GM23248 (cell line): ENCODE measurements around the gene NDUFA3. TPM values are rescaled to one million over a fixed set of nuclear protein-coding genes. Genes with fewer than 3 reads are reported as not detected.

Source experiments
- DNase-seq: peaks from one replicate; pipeline ENCODE4 v3.0.0-alpha.2; 2015
- H2AFZ ChIP-seq: fragments of 200-600 bp; sonication (generic); 2 replicates; pipeline ENCODE4 v1.6.1; 2016; ENCODE audit warnings: antibody characterized with exemption
- H3F3A ChIP-seq: fragments of 200-600 bp; sonication (generic); 2 replicates; pipeline ENCODE4 v1.6.1; 2016; ENCODE audit warnings: mild to moderate bottlenecking, antibody characterized with exemption, mixed run types; ENCODE audit not compliant: insufficient read depth
- H3K27ac ChIP-seq: fragments of 200-600 bp; sonication (generic); 2 replicates; pipeline ENCODE4 v1.5.1; 2016; ENCODE audit warnings: mild to moderate bottlenecking
- H3K27me3 ChIP-seq: fragments of 200-600 bp; sonication (generic); replicated peaks from 2 replicates; pipeline ENCODE4 v1.6.1; 2016; ENCODE audit warnings: mild to moderate bottlenecking; ENCODE audit not compliant: insufficient read depth
- H3K36me3 ChIP-seq: fragments of 200-600 bp; sonication (generic); 2 replicates; pipeline ENCODE4 v1.6.1; 2016; ENCODE audit warnings: low read depth, mild to moderate bottlenecking
- H3K4me1 ChIP-seq: fragments of 200-600 bp; sonication (generic); 2 replicates; pipeline ENCODE4 v1.6.1; 2016; ENCODE audit warnings: mild to moderate bottlenecking; ENCODE audit not compliant: insufficient read depth
- H3K4me2 ChIP-seq: fragments of 200-600 bp; sonication (generic); one replicate; pipeline ENCODE4 v1.6.1; 2016; ENCODE audit warnings: mild to moderate bottlenecking; ENCODE audit not compliant: unreplicated experiment
- H3K4me3 ChIP-seq: fragments of 200-600 bp; sonication (generic); 2 replicates; pipeline ENCODE4 v1.5.1; 2016; ENCODE audit warnings: mild to moderate bottlenecking
- H3K79me2 ChIP-seq: fragments of 200-600 bp; sonication (generic); 2 replicates; pipeline ENCODE4 v1.6.1; 2016; ENCODE audit warnings: mild to moderate bottlenecking; ENCODE audit not compliant: insufficient read depth
- H3K9ac ChIP-seq: fragments of 200-600 bp; sonication (generic); 2 replicates; pipeline ENCODE4 v1.6.1; 2016; ENCODE audit warnings: mild to moderate bottlenecking
- H3K9me2 ChIP-seq: fragments of 200-600 bp; sonication (generic); 2 replicates; pipeline ENCODE4 v1.6.1; 2016; ENCODE audit warnings: mixed run types, mild to moderate bottlenecking, moderate library complexity; ENCODE audit not compliant: insufficient read depth
- H3K9me3 ChIP-seq: fragments of 200-600 bp; sonication (generic); one replicate; pipeline ENCODE4 v1.6.1; 2017; ENCODE audit warnings: low read depth
- H4K20me1 ChIP-seq: fragments of 200-600 bp; sonication (generic); 2 replicates; pipeline ENCODE4 v1.6.0; 2016; ENCODE audit not compliant: insufficient read depth
- EZH2 ChIP-seq: fragments of 200-600 bp; sonication (generic); IDR thresholded peaks from 2 replicates; pipeline ENCODE4 v1.6.1; 2018; ENCODE audit warnings: antibody characterized with exemption, mild to moderate bottlenecking; ENCODE audit not compliant: insufficient read depth, poor library complexity, severe bottlenecking
- EZH2phosphoT487 ChIP-seq: fragments of 200-600 bp; sonication (generic); IDR thresholded peaks from 2 replicates; pipeline ENCODE4 v1.6.1; 2018; ENCODE audit warnings: antibody characterized with exemption, moderate library complexity, mild to moderate bottlenecking, low read depth; ENCODE audit not compliant: insufficient read depth
- WGBS, 2 experiments: methylation state at CpG; one replicate each; pipeline ENCODE4 v1.1.6; 2015 to 2017; ENCODE audit warnings: low lambda C conversion rate in 2 of 2, low coverage in 1 of 2; ENCODE audit errors: missing lambda C conversion rate in 2 of 2; 5-methylcytosine and 5-hydroxymethylcytosine counted together
- in situ Hi-C: fragments of 300-500 bp; cut with MboI; formaldehyde crosslinking; loops from 2 replicates; pipeline ENCODE4 v1.15.0; 2020
- polyA plus RNA-seq: library from polyadenylated mRNA; unstranded; fragments of >200 nt; fragmentation: Nextera tagmentation; extraction: Ambion mirVana; gene quantifications from 2 replicates; pipeline ENCODE4 v1.2.1, GENCODE V29; 2016
- total RNA-seq: library from RNA; depleted of rRNA; stranded (reverse); fragments of >200 nt; shearing (Covaris generic); gene quantifications from 2 replicates; pipeline ENCODE4 v1.2.3, GENCODE V29; 2014; rRNA removed

NDUFA3 gene
- total and polyA plus RNA-seq, 2 experiments from 2014 or later, result 15.1 to 198 TPM

DNA sequence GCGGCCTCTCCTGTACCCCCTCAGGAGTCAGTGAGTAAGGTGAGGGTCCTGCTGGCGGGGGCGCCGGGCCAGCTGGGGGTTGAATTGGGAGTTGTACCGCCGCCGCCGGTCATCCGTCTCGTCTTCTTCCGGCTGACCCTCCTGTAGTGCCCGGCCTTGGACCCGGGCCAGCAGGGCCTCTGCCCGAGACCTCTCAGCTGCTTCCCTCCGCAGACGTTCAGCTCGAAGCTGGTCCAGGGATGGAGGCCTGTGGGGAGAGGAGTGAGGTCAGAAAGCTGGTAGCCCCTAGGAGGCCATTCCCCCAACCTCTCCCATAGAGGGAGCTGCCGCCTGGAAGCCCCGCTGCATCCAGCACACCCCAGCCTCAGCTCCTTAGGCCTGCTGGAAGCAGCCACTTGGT lies 53.0 kb downstream of the NDUFA3 start:
- Histone ChIP-seq H3K4me2 (no peak overlapping the region), H2AFZ (no peak overlapping the region), H3K79me2 (peaks cover 26% of the 10 kb centered on the region; the same call in 1 of the 2 replicates), H3K27me3 (no peaks in the 10 kb centered on the region), H3K9me3 (no peaks in the 10 kb centered on the region), H3K36me3 (peaks cover 26% of the 10 kb centered on the region; the same call in 1 of the 2 replicates), H3F3A (peaks cover 28% of the 10 kb centered on the region), H3K9me2 (no peaks in the 10 kb centered on the region), H4K20me1 (no peaks in the 10 kb centered on the region), H3K27ac (no peak overlapping the region), H3K4me1 (peaks cover 20% of the 10 kb centered on the region), H3K9ac (no peak overlapping the region), H3K4me3 (no peak overlapping the region)
- 78 to 84% methylated on average over 17 to 19 of the region's 19 CpGs for WGBS, 2 experiments
- TF ChIP-seq EZH2 (no peak), EZH2phosphoT487 (no peak)
- in situ Hi-C loops, result no loop called here
- no peak for DNase-seq

DNA sequence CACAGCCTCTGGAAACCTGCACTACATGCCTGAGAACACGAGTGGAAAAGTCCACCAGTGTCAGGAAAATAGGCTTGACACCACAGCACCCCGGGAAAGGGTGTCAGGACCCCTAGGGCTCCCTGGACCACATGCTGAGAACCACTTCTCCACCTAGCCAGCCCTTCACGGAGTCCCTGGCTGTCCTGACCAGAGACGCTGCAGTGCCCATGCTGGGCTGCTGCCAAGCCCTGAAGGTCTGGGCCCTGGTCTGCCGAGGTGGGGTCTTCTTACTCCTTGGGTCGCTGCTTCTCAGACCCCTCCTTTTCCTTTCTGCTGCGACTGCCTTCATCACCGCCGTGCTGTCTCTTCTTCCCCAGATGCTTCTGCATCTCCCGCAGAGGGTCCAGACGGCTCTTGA lies 53.8 kb downstream of the NDUFA3 start:
- no peaks in the 10 kb centered on the region for H3K9me3 ChIP-seq
- no peak overlapping the region for H2AFZ ChIP-seq
- H3K4me1 ChIP-seq, result peaks cover 24% of the 10 kb centered on the region
- TF ChIP-seq EZH2phosphoT487, result no peak
- TF ChIP-seq EZH2, result no peak
- H3K27me3 ChIP-seq, result no peaks in the 10 kb centered on the region
- no peak overlapping the region for H3K4me2 ChIP-seq
- H3K9ac ChIP-seq, result no peak overlapping the region
- no peak overlapping the region for H3K4me3 ChIP-seq
- H3K36me3 ChIP-seq, result peaks cover 26% of the 10 kb centered on the region; the same call in 1 of the 2 replicates
- H4K20me1 ChIP-seq, result no peaks in the 10 kb centered on the region
- no peak overlapping the region for H3K27ac ChIP-seq
- in situ Hi-C loops, result no loop called here
- DNase-seq, result no peak
- peaks cover 26% of the 10 kb centered on the region; the same call in 1 of the 2 replicates for H3K79me2 ChIP-seq
- H3F3A ChIP-seq, result peaks cover 28% of the 10 kb centered on the region
- no peaks in the 10 kb centered on the region for H3K9me2 ChIP-seq
- 65 to 68% methylated on average over 11 of the region's 11 CpGs for WGBS, 2 experiments

DNA sequence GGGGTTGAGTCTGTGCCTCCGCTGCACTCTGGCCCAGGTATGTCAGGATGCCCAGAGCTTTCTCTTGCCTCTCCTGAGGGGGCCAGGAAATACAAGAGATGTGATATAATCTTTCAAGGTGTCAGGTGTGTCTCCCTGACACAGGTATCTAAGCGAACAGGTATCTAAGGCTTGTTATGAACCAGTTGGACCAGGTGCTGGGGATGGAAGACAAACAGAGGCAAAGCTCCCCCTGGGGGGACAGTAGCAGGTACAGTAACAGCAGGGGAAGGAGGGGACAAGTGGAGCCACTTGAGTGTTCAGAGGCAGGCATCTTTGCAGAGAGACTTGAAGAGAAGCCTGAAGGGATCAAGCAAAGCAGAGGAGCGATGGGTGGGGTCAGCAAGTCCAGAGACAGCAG lies 54.3 kb downstream of the NDUFA3 start:
- in situ Hi-C loops, result no loop called here
- Histone ChIP-seq H3K27ac (no peak overlapping the region), H4K20me1 (no peaks in the 10 kb centered on the region), H3K36me3 (peaks cover 26% of the 10 kb centered on the region; the same call in 1 of the 2 replicates), H3K9ac (no peak overlapping the region), H3K9me2 (no peaks in the 10 kb centered on the region), H3K4me1 (peaks cover 24% of the 10 kb centered on the region), H2AFZ (no peak overlapping the region), H3K27me3 (no peaks in the 10 kb centered on the region), H3K4me3 (no peak overlapping the region), H3F3A (peaks cover 28% of the 10 kb centered on the region), H3K79me2 (peaks cover 26% of the 10 kb centered on the region; the same call in 1 of the 2 replicates), H3K4me2 (no peak overlapping the region), H3K9me3 (no peaks in the 10 kb centered on the region)
- WGBS, 2 experiments, result 83 to 94% methylated on average over 3 of the region's 3 CpGs
- DNase-seq, result no peak
- TF ChIP-seq EZH2 (no peak), EZH2phosphoT487 (no peak)

Other genes with a start within 250 kb of the NDUFA3 start
- gene MYADM, start 235.0 kb upstream of the NDUFA3 start, total RNA-seq, result 74.8 and 85.9 TPM in 2 replicates
- 222 and 226 TPM in 2 replicates for gene MYADM, start 235.0 kb upstream of the NDUFA3 start, polyA plus RNA-seq
- not detected in 2 replicates for gene PRKCG, start 220.7 kb upstream of the NDUFA3 start, total RNA-seq
- gene PRKCG, start 220.7 kb upstream of the NDUFA3 start, polyA plus RNA-seq, result not detected in 2 replicates
- gene CACNG7, start 193.6 kb upstream of the NDUFA3 start, total RNA-seq, result not detected in 2 replicates
- gene CACNG7, start 193.6 kb upstream of the NDUFA3 start, polyA plus RNA-seq, result not detected in 2 replicates
- gene CACNG8, start 139.9 kb upstream of the NDUFA3 start, total RNA-seq, result 0.11 TPM in 1 of 2 replicates, not detected in the other
- not detected in 2 replicates for gene CACNG8, start 139.9 kb upstream of the NDUFA3 start, polyA plus RNA-seq
- not detected in 2 replicates for gene CACNG6, start 111.2 kb upstream of the NDUFA3 start, total RNA-seq
- gene CACNG6, start 111.2 kb upstream of the NDUFA3 start, polyA plus RNA-seq, result not detected in 2 replicates
- not detected in 2 replicates for gene VSTM1, start 39.0 kb upstream of the NDUFA3 start, total RNA-seq
- gene VSTM1, start 39.0 kb upstream of the NDUFA3 start, polyA plus RNA-seq, result not detected in 2 replicates
- not detected in 2 replicates for gene TARM1, start 21.5 kb upstream of the NDUFA3 start, total RNA-seq
- not detected in 2 replicates for gene TARM1, start 21.5 kb upstream of the NDUFA3 start, polyA plus RNA-seq
- gene OSCAR, start 2.1 kb upstream of the NDUFA3 start, total RNA-seq, result 0.54 TPM in 1 of 2 replicates, not detected in the other
- gene OSCAR, start 2.1 kb upstream of the NDUFA3 start, polyA plus RNA-seq, result 2.2 and 2.9 TPM in 2 replicates
- 11.5 and 23.8 TPM in 2 replicates for gene TFPT, start 12.8 kb downstream of the NDUFA3 start, total RNA-seq
- gene TFPT, start 12.8 kb downstream of the NDUFA3 start, polyA plus RNA-seq, result 29.6 and 30.0 TPM in 2 replicates
- gene PRPF31, start 12.9 kb downstream of the NDUFA3 start, total RNA-seq, result 38.4 and 43.9 TPM in 2 replicates
- gene PRPF31, start 12.9 kb downstream of the NDUFA3 start, polyA plus RNA-seq, result 78.6 and 81.8 TPM in 2 replicates
- 8.9 and 12.6 TPM in 2 replicates for gene CNOT3, start 34.9 kb downstream of the NDUFA3 start, total RNA-seq
- 16.6 and 19.4 TPM in 2 replicates for gene CNOT3, start 34.9 kb downstream of the NDUFA3 start, polyA plus RNA-seq
- 6.6 and 6.9 TPM in 2 replicates for gene LENG1, start 56.9 kb downstream of the NDUFA3 start, total RNA-seq
- gene LENG1, start 56.9 kb downstream of the NDUFA3 start, polyA plus RNA-seq, result 10.2 and 10.9 TPM in 2 replicates
- not detected in 2 replicates for gene TMC4, start 70.3 kb downstream of the NDUFA3 start, total RNA-seq
- 0.18 TPM in 1 of 2 replicates, not detected in the other for gene TMC4, start 70.3 kb downstream of the NDUFA3 start, polyA plus RNA-seq
- gene MBOAT7, start 86.7 kb downstream of the NDUFA3 start, total RNA-seq, result 109 and 157 TPM in 2 replicates
- gene MBOAT7, start 86.7 kb downstream of the NDUFA3 start, polyA plus RNA-seq, result 133 and 144 TPM in 2 replicates
- gene TSEN34, start 88.5 kb downstream of the NDUFA3 start, total RNA-seq, result 102 and 105 TPM in 2 replicates
- 90.0 TPM in 2 replicates for gene TSEN34, start 88.5 kb downstream of the NDUFA3 start, polyA plus RNA-seq
- gene RPS9, start 98.0 kb downstream of the NDUFA3 start, total RNA-seq, result 1,319 and 1,498 TPM in 2 replicates
- gene RPS9, start 98.0 kb downstream of the NDUFA3 start, polyA plus RNA-seq, result 395 and 404 TPM in 2 replicates
- gene LILRB3, start 120.2 kb downstream of the NDUFA3 start, total RNA-seq, result not detected in 2 replicates
- 0.13 and 0.53 TPM in 2 replicates for gene LILRB3, start 120.2 kb downstream of the NDUFA3 start, polyA plus RNA-seq
- not detected in 2 replicates for gene LILRA6, start 139.9 kb downstream of the NDUFA3 start, total RNA-seq
- gene LILRA6, start 139.9 kb downstream of the NDUFA3 start, polyA plus RNA-seq, result not detected in 2 replicates
- gene LILRB5, start 154.4 kb downstream of the NDUFA3 start, total RNA-seq, result not detected in 2 replicates
- gene LILRB5, start 154.4 kb downstream of the NDUFA3 start, polyA plus RNA-seq, result not detected in 2 replicates
- gene LILRB2, start 178.3 kb downstream of the NDUFA3 start, total RNA-seq, result not detected in 2 replicates
- not detected in 2 replicates for gene LILRB2, start 178.3 kb downstream of the NDUFA3 start, polyA plus RNA-seq
- gene LILRA5, start 210.3 kb downstream of the NDUFA3 start, total RNA-seq, result not detected in 2 replicates
- gene LILRA5, start 210.3 kb downstream of the NDUFA3 start, polyA plus RNA-seq, result not detected in 2 replicates
- gene LILRA4, start 236.3 kb downstream of the NDUFA3 start, total RNA-seq, result not detected in 2 replicates
- gene LILRA4, start 236.3 kb downstream of the NDUFA3 start, polyA plus RNA-seq, result not detected in 2 replicates